ENCODE measurements around the gene S1PR5.

The S1PR5 gene

DNA sequence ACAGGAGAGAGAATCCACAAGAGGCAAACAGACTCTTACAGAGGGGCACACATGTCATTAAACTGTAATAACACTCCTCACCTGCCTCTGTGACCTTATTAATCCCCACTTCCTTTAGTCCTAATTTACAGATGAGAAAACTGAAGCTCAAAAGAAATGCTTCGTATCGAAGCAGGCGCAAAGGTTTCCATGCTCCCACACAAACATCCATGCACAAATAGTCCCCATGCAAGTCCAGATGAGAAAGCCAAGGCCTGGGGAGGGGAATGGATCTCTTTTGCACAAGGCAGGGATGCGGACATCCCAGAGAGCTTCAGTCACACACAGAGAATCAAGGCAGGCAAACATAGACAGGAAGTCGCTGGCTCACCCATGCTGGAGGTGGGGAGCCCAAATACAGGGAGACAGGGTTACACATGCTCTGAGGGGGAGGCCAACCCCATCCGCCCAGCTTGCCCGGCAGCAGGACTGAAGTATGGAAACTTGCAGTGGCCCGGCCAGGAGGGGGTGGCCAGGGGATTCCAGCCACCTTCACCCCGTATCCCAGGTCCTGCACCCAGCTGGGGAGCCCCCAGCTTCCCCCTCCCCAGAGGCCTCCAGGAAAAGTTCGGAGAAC lies 468 bp downstream of the S1PR5 start:
- peak; percentile 38 for DNase-seq (ENCODE audit: low spot score)
- TF ChIP-seq, protein P1, sequence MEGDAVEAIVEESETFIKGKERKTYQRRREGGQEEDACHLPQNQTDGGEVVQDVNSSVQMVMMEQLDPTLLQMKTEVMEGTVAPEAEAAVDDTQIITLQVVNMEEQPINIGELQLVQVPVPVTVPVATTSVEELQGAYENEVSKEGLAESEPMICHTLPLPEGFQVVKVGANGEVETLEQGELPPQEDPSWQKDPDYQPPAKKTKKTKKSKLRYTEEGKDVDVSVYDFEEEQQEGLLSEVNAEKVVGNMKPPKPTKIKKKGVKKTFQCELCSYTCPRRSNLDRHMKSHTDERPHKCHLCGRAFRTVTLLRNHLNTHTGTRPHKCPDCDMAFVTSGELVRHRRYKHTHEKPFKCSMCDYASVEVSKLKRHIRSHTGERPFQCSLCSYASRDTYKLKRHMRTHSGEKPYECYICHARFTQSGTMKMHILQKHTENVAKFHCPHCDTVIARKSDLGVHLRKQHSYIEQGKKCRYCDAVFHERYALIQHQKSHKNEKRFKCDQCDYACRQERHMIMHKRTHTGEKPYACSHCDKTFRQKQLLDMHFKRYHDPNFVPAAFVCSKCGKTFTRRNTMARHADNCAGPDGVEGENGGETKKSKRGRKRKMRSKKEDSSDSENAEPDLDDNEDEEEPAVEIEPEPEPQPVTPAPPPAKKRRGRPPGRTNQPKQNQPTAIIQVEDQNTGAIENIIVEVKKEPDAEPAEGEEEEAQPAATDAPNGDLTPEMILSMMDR (IDR thresholded peaks at IDR 0.05; ENCODE audit: borderline replicate concordance, control extremely low read depth, extremely low read depth, insufficient read depth, missing control alignments), result no peak
- in situ Hi-C loops (cut with MboI; ENCODE audit: low sequenced_read_pairs, unreplicated experiment), result no loop called here

DNA sequence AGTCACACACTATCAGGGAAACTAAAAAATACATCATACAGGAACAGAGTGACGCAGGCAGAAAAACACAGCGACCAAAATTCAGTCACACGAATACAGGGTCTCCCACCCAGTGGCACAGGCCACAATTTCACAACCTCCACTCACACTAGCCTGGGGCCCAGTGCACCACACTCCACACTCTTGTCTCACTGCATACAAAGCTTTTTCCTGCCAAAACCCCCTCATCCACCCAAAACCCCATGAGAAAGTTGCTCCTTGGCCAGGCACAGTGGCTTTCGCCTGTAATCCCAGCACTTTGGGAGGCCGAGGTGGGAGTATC lies 1.2 kb downstream of the S1PR5 start:
- in situ Hi-C loops (cut with MboI; ENCODE audit: low sequenced_read_pairs, unreplicated experiment), result no loop called here
- DNase-seq (ENCODE audit: low spot score), result no peak
- TF ChIP-seq, protein P1 (IDR thresholded peaks at IDR 0.05; ENCODE audit: borderline replicate concordance, control extremely low read depth, extremely low read depth, insufficient read depth, missing control alignments), result no peak

DNA sequence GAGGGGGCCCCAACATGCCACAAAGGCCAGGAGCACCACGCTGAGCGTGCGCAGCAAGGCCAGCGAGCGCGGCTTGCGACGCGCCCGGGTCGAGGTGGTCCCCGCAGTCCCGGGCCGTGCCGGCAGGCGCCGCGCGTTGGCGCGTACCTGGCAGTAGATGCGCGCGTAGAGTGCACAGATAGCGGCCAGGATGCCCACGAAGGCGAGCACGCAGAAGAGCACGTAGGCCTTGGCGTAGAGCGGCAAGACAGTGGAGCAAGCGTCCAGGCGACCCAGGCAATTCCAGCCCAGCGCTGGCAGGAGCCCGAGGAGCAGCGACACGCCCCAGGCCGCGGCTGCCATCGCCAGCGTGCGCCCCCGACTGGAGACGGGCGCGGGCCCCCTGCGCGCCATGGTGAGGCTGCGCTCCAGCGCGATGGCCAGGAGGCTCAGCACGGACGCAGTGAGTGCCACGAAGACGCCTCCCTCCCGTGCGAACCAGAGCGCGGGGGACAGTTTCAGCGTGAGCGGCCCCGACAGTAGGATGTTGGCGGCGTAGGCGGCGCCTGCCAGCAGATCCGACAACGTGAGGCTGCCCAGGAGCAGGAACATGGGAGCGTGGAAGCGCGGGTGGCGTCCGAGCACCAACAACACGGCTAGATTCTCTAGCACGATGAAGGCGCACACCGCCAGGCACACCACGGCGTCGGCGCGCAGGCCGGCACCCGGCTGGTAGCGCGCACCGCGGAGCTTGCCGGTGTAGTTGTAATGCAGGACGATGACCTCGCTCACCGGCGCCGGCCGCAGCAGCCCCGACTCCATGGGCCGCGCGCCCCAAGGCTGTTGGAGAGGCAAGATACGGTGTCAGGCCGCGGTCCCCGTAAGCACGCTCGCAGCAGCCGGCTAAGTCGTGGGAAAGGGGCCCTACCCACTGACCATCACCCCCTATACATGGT lies 2.8 kb downstream of the S1PR5 start:
- TF ChIP-seq, protein P1 (IDR thresholded peaks at IDR 0.05; ENCODE audit: borderline replicate concordance, control extremely low read depth, extremely low read depth, insufficient read depth, missing control alignments), result no peak
- in situ Hi-C loops (cut with MboI; ENCODE audit: low sequenced_read_pairs, unreplicated experiment), result no loop called here
- DNase-seq (ENCODE audit: low spot score), result peak; percentile 46

DNA sequence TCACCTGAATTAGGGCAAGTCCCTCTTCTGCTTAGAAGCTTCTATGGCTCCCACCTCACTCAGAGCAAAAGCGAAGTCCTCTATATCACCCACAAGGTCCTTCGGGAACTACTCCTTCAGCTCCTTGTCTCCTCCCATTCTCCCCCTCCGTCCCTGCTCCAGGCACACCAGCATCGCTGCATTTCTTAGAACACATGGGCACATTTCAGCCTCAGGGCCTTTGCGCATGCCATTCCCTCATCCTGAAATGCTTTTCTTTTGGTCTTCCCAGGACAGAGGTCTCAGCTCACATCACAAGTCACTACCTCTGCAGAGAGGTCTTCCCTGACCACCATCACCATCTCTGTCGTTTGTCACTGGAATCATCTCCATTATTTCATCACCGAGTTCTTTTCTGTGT lies 4.0 kb downstream of the S1PR5 start:
- no peak for DNase-seq (ENCODE audit: low spot score)
- in situ Hi-C loops (cut with MboI; ENCODE audit: low sequenced_read_pairs, unreplicated experiment), result no loop called here

DNA sequence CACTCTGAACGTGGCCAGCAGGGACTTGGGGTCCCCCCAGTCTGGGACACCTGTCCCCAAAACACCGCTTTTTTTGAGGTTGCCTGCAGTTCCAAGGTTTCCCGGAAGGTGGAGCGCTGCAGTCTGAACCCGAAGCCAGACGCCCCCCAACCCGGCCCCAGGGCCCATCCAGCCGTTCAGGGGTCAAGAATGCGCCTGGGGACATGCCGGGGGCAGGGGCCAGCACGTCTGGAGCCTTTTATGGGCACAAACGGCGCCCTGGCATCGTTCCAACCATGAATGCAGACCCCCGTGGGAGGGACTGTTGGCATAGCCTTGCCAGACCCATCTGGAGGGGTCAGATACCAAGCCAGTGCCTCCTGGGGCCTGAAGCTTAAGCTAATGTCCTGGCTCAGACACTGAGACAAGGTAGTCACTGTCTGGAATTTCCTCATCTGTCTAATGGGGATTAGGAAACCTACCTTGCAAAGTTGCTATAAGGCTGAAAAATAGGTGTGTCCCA lies 6.9 kb downstream of the S1PR5 start:
- TF ChIP-seq, protein P1 (IDR thresholded peaks at IDR 0.05; ENCODE audit: borderline replicate concordance, control extremely low read depth, extremely low read depth, insufficient read depth, missing control alignments), result peak; percentile 58
- peak; percentile 85 for DNase-seq (ENCODE audit: low spot score)
- in situ Hi-C loops (cut with MboI; ENCODE audit: low sequenced_read_pairs, unreplicated experiment), result no loop called here

More for the DNA sequence above, 4.0 kb downstream of the S1PR5 start:
- TF ChIP-seq, protein P1 (IDR thresholded peaks at IDR 0.05; ENCODE audit: borderline replicate concordance, control extremely low read depth, extremely low read depth, insufficient read depth, missing control alignments), result no peak

DNA sequence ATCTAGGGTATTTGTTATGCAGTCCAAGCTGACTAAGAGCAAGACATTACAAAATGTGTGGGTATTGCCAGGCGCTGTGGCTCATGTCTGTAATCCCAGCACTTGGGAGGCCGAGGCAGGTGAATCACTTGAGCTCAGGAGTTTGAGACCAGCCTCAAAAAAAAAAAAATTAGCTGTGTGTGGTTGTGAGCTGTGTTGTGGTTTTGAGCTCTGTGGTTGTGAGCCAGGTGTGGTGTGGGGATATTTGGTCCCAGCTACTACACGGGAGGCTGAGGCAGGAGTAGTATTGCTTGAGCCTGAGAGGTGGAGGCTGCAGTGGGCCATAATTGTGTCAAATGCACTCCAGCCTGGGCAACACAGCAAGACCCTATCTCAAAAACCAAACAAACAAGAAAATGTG lies 8.5 kb downstream of the S1PR5 start:
- TF ChIP-seq, protein P1 (IDR thresholded peaks at IDR 0.05; ENCODE audit: borderline replicate concordance, control extremely low read depth, extremely low read depth, insufficient read depth, missing control alignments), result no peak
- no peak for DNase-seq (ENCODE audit: low spot score)
- in situ Hi-C loops (cut with MboI; ENCODE audit: low sequenced_read_pairs, unreplicated experiment), result no loop called here
